K562 (cell line): ENCODE data around the gene ZNF609. TPM values are rescaled to one million over a fixed set of nuclear protein-coding genes. Genes with fewer than 3 reads are reported as not detected.

Source experiments
- ARHGAP35 ChIP-seq: fragments of 450-650 bp; IDR thresholded peaks from 2 replicates; pipeline ENCODE4 v1.6.1; 2018; ENCODE audit not compliant: partially characterized antibody
- ARID2 ChIP-seq: fragments of 450-650 bp; IDR thresholded peaks from 2 replicates; pipeline ENCODE4 v1.6.1; 2017; ENCODE audit warnings: antibody characterized with exemption, mild to moderate bottlenecking
- BCL6 ChIP-seq: fragments of 250-450 bp; sonication (Bioruptor Pico); IDR thresholded peaks from 2 replicates; pipeline ENCODE4 v1.4.0; 2020
- CXXC5 ChIP-seq: fragments of 250-450 bp; sonication (Bioruptor Pico); IDR thresholded peaks from 2 replicates; pipeline ENCODE4 v1.8.0; 2022; ENCODE audit warnings: inconsistent platforms, mild to moderate bottlenecking, moderate library complexity
- ELK3 ChIP-seq: fragments of 450-650 bp; formaldehyde crosslinking; IDR thresholded peaks from 2 replicates; pipeline ENCODE4 v1.4.0; 2020; ENCODE audit warnings: mild to moderate bottlenecking
- ESRRA ChIP-seq: fragments of 450-650 bp; IDR thresholded peaks from 2 replicates; pipeline ENCODE4 v1.6.1; 2014; ENCODE audit warnings: low read depth, mild to moderate bottlenecking, moderate library complexity, borderline replicate concordance
- FOXP4 ChIP-seq: sonication (generic); formaldehyde crosslinking; IDR thresholded peaks from 2 replicates; pipeline ENCODE4 v1.8.0; 2022; ENCODE audit warnings: mild to moderate bottlenecking, missing genetic modification reagents, borderline replicate concordance
- GTF3C2 ChIP-seq: IDR thresholded peaks from 3 replicates; pipeline ENCODE4 v1.6.1; 2011; ENCODE audit warnings: borderline replicate concordance, mild to moderate bottlenecking, moderate library complexity; ENCODE audit not compliant: insufficient read length; ENCODE audit errors: extremely low read depth
- HMGXB4 ChIP-seq: sonication (generic); formaldehyde crosslinking; IDR thresholded peaks from 2 replicates; pipeline ENCODE4 v1.8.1; 2023; ENCODE audit warnings: mild to moderate bottlenecking, missing genetic modification reagents
- NEUROD1 ChIP-seq: fragments of 150-350 bp; IDR thresholded peaks from 2 replicates; pipeline ENCODE4 v1.6.1; 2014; ENCODE audit warnings: borderline replicate concordance, low read length, low read depth; ENCODE audit not compliant: partially characterized antibody
- NFXL1 ChIP-seq: fragments of 450-650 bp; formaldehyde crosslinking; IDR thresholded peaks from 2 replicates; pipeline ENCODE4 v1.4.0; 2021; ENCODE audit warnings: mild to moderate bottlenecking
- PHF20 ChIP-seq: fragments of 450-650 bp; IDR thresholded peaks from 2 replicates; pipeline ENCODE4 v1.6.1; 2018; ENCODE audit not compliant: partially characterized antibody
- RBM14 ChIP-seq: fragments of 200-400 bp; formaldehyde crosslinking; IDR thresholded peaks from 2 replicates; pipeline ENCODE4 v1.6.1; 2018; ENCODE audit warnings: low read depth, mild to moderate bottlenecking, low read length, moderate library complexity, borderline replicate concordance; ENCODE audit not compliant: insufficient read depth
- SP2 ChIP-seq: IDR thresholded peaks from 2 replicates; pipeline ENCODE4 v1.6.1; 2011; ENCODE audit warnings: mild to moderate bottlenecking, low read depth, low read length, moderate library complexity; ENCODE audit not compliant: poor library complexity, severe bottlenecking; ENCODE audit errors: extremely low read depth
- TSC22D4 ChIP-seq: fragments of 450-650 bp; IDR thresholded peaks from 2 replicates; pipeline ENCODE4 v1.6.1; 2016; ENCODE audit warnings: missing genetic modification characterization, missing biosample characterization, control low read depth
- XRCC3 ChIP-seq: fragments of 450-650 bp; IDR thresholded peaks from 2 replicates; pipeline ENCODE4 v1.6.1; 2017; ENCODE audit warnings: mild to moderate bottlenecking, moderate library complexity
- ZNF133 ChIP-seq: fragments of 250-450 bp; sonication (Bioruptor Pico); IDR thresholded peaks from 2 replicates; pipeline ENCODE4 v1.4.0; 2020; ENCODE audit warnings: mild to moderate bottlenecking
- ZNF184 ChIP-seq: sonication (generic); formaldehyde crosslinking; IDR thresholded peaks from 2 replicates; pipeline ENCODE4 v1.5.0; 2020; ENCODE audit warnings: missing genetic modification reagents
- ZNF224 ChIP-seq: sonication (generic); formaldehyde crosslinking; IDR thresholded peaks from 2 replicates; pipeline ENCODE4 v1.8.0; 2022; ENCODE audit warnings: mild to moderate bottlenecking, missing genetic modification reagents
- polyA plus RNA-seq, 8 experiments: library from polyadenylated mRNA; depleted of rRNA in 4 of 8; stranded (reverse) in 5 of 8; unstranded in 3 of 8; fragments of >200 nt; fragmentation: Nextera tagmentation in 2 of 8; fragmentation: Illumina TruSeq in 1 of 8; extraction: Ambion mirVana in 2 of 8; extraction: Trizol in 1 of 8; gene quantifications; 2 replicates each; pipeline versions ENCODE4 v1.2.1 to v1.2.3, GENCODE V29; 2011 to 2014; ENCODE audit warnings: inconsistent platforms in 1 of 8, missing spikeins in 1 of 8
- total RNA-seq, 7 experiments: library from RNA; depleted of rRNA in 6 of 7; stranded (reverse); fragments of >200 nt in 6 of 7; fragmentation: Illumina TruSeq in 2 of 7; extraction: Trizol in 2 of 7; gene quantifications; 2 replicates each; pipeline versions ENCODE4 v1.2.1 to v1.2.3, GENCODE V29; 2011 to 2021; ENCODE audit warnings: low replicate concordance in 1 of 7

The ZNF609 gene
- total and polyA plus RNA-seq, 9 of the 15 experiments (the other 6 are each of a cell fraction or from before 2014, with no cell fraction given) = 3.0 to 38.7 (median 17.8) TPM

- TF ChIP-seq ARHGAP35 = no peak
- TF ChIP-seq PHF20 = no peak
- no peak for TF ChIP-seq GTF3C2
- no peak for TF ChIP-seq NFXL1 (CRISPR knock-in tag)
- TF ChIP-seq XRCC3 = no peak
- TF ChIP-seq CXXC5 (CRISPR knock-in tag) = peak; percentile 90
- TF ChIP-seq SP2 = no peak
- TF ChIP-seq ZNF133 = no peak
- TF ChIP-seq BCL6 (CRISPR knock-in tag) = no peak
- TF ChIP-seq NEUROD1 = peak; percentile 100
- 0 out of 2 replicates have a peak, but pooled peaks have one; percentile 61 for TF ChIP-seq FOXP4 (CRISPR knock-in tag)
- TF ChIP-seq ZNF224 (CRISPR knock-in tag) = no peak
- TF ChIP-seq HMGXB4 (CRISPR knock-in tag) = peak; percentile 52; the same call in 1 of the 2 replicates
- no peak for TF ChIP-seq ZNF184
- TF ChIP-seq ESRRA = peak; percentile 90
- TF ChIP-seq RBM14 = no peak
- no peak for TF ChIP-seq ARID2
- TF ChIP-seq ELK3 = no peak
- no peak for TF ChIP-seq TSC22D4
These were observed at the start of gene ZNF609 (continued) for GRCh38 chr15:64460206-64460723.
